ENCODE data around the gene MFSD6.
A peak's percentile ranks its signal among the peaks of the same experiment; 100 is the strongest.

MFSD6 gene

GRCh38 chr2:190534310-190535120 is 126.4 kb downstream of the MFSD6 start, which contains the start of gene NEMP2:
TSS of gene NEMP2 (minus strand) at chr2:190534722. CDS start at chr2:190534655, 67 bp downstream.
- DNase-seq = peak; percentile 88

DNA sequence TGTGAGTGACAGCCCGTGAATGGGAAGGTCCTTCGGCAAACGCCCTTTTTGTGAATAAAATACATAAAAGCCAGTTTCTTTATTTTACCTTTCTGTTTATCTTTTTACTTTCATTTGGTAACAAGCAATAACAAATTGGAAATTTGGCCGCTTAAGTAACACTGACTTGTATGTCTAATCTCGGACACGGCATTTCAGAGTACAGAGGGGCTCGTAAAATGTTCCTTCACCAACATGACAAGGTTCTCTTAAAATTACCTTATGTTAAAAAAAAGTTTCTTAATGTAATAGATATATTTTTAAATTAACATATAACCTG is 126.9 kb downstream of the MFSD6 start:
- no peak for DNase-seq

DNA sequence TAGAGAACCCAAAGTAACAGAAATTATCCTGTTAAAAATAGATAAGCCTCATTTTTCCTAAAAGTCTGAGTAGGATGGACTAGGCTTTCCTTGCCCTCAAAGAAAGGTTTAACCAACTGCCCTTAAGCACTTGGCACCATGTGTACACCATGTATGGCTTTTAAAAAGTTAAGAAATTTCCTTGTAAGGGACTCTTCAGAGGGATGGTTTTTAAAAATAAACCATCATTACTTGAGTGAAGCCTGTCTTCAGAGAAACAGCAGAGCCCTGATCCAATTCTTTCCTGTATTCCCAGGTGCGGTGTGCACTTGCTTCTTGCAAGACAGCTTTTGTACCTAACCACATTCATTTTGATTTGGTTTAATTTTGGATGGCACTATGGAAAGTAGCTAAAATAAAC is 127.4 kb downstream of the MFSD6 start:
- DNase-seq = no peak

- DNase-seq = no peak
Measured at GRCh38 chr2:190537765-190538164, 129.6 kb downstream of the MFSD6 start.

DNA sequence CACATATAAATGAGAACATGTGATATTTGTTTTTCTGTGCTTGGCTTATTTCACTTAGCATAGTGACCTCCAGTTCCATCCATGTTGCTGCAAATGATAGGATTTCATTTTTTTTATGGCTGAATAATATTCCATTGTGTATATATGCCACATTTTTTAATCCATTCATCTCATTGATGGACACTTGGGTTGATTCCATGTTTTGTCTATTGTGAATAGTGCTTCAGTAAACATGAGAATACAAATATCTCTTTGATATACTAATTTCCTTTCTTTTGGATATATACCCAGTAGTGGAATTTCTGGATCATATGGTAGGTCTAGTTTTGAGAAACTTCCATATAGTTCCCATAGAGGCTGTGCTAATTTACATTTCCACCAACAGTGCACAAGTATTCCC is 130.0 kb downstream of the MFSD6 start:
- DNase-seq = no peak

GRCh38 chr2:190540048-190540447 is 131.9 kb downstream of the MFSD6 start:
- DNase-seq = no peak

- DNase-seq = no peak
Measured at GRCh38 chr2:190545093-190545492, 136.9 kb downstream of the MFSD6 start.

DNA sequence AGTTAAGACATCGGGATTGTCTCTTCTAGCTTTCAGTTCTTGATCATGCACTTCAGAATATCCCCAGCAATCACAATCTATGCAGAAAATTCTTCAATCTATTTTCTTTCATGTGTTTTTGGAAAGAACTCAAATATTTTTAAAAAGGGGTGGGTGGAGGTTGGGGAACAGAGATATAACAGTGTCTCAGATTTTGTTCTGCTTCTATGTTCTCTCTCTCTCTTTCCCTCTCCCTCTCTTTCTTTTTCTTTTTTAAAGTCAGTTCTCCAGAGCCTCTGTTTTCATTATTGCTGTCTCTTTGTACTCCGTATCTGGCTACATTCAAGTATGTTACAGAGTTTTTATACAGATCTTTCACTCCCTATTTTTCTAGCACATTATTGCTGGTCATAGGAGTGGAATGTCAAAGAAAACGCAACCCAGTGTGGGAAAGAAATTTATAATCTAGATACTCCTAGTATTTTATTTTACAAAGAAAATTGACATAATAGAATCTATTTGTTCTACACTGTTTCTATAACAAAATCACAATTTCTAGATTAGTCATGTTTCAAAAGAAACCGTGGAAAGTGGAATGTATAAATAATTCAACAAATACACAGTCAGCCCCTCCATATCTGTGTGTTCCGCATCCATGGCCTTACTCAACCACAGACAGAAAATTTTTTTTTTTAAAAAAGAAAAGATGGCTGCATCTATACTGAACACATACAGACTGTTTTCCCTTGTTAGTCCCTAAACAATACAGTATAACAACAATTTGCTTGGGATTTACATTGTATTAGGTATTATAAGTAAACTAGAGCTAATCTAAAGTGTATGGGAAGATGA is 137.6 kb downstream of the MFSD6 start:
- DNase-seq = no peak

DNA sequence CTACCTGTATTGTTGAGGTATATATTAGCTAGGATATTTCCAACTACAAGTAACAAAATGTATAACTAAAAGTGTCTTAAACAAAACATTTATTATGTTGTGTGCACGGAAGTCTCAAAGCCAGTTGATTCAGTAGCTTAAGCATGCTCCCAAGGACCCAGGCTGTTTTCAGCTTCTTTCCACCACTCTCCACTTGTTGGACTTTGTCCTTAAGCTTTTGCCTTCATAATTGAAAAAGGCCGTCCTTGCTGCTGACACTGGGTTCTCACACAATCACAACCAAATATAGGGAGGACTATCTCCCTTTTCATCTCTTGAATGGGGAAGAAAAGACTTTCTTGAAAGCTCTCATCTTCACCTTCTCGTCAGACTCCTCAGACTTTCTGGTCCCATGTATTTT is 138.6 kb downstream of the MFSD6 start:
- DNase-seq = no peak

GRCh38 chr2:190547886-190548285 is 139.7 kb downstream of the MFSD6 start:
- DNase-seq = no peak

DNA sequence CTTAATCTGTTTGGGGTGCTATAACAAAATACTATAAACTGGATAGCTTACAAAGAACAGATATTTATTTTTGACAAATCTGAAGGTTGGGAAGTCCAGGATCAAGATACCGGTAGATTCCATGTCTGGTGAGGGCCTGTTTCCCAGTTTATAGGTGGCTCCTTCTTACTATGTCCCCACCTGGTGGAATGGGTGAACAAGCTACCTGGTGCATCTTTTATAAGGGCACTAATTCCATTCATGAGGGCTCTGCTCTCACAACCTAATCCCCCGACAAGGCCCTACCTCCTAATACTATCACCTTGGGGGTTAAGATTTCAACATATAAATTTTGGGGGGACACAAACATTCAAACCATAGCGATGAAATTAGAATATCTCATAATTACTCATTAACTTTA is 142.0 kb downstream of the MFSD6 start:
- no peak for DNase-seq
